ENCODE data around the gene NUP107.
"Not testable (repeated sequence)": the region's sequence is repeated elsewhere in the genome, so short reads cannot be mapped to it uniquely, and the experiment has no call there.

NUP107 gene

GRCh38 chr12:68686595-68687521 lies at the start of gene NUP107:
NUP107 (plus strand) TSS chr12:68686978; CDS start chr12:68687066, 88 bp downstream.
- no peaks in the 10 kb centered on the region for H3K9me3 ChIP-seq (ENCODE audit: insufficient read depth, low read depth, low read length)
- H3K27ac ChIP-seq (ENCODE audit: low read length), result peak within 1 kb of the TSS; percentile 70
- H3K27me3 ChIP-seq (ENCODE audit: insufficient read depth, low read length), result no peaks in the 10 kb centered on the region
- peaks cover 16% of the 10 kb centered on the region; the same call in 1 of the 2 replicates for H3K4me1 ChIP-seq (ENCODE audit: insufficient read depth, low read length)
- peak within 1 kb of the TSS; percentile 87 for H3K4me3 ChIP-seq (ENCODE audit: low read length)
- H3K36me3 ChIP-seq (ENCODE audit: insufficient read depth, low read depth, low read length), result peaks cover 26% of the 10 kb centered on the region
- H3K9ac ChIP-seq (ENCODE audit: low read depth, low read length), result peak within 1 kb of the TSS; percentile 92

GRCh38 chr12:68637439-68637838 lies 49.3 kb upstream of the NUP107 start:
- not testable (repeated sequence) for H3K9me3 ChIP-seq (ENCODE audit: insufficient read depth, low read depth, low read length); H3K9ac ChIP-seq (ENCODE audit: low read depth, low read length); H3K4me1 ChIP-seq (ENCODE audit: insufficient read depth, low read length); H3K36me3 ChIP-seq (ENCODE audit: insufficient read depth, low read depth, low read length); H3K27ac ChIP-seq (ENCODE audit: low read length); H3K4me3 ChIP-seq (ENCODE audit: low read length); H3K27me3 ChIP-seq (ENCODE audit: insufficient read depth, low read length)

DNA sequence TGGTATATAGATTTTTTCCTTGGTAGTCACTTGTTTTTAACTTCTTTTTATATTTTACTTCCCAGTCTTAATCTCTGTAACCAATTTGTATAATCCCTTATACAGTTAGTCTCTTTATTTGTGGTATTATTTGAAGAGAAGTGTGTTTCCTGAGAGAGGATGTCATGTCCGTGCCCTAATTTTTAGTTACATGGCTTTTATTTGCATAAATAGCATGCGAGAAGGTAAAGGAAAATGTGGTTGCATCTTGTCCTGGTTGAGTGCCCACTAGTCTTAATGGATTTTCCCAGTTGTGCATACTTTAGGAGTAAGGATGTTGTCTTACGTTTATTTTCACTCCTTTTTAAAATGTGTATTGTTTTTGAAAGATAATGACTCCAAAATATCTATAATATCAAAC lies 48.6 kb upstream of the NUP107 start:
- Histone ChIP-seq H3K4me3 (ENCODE audit: low read length) (no peak overlapping the region), H3K27me3 (ENCODE audit: insufficient read depth, low read length) (no peaks in the 10 kb centered on the region), H3K9me3 (ENCODE audit: insufficient read depth, low read depth, low read length) (no peaks in the 10 kb centered on the region), H3K9ac (ENCODE audit: low read depth, low read length) (no peak overlapping the region), H3K4me1 (ENCODE audit: insufficient read depth, low read length) (no peaks in the 10 kb centered on the region), H3K36me3 (ENCODE audit: insufficient read depth, low read depth, low read length) (no peaks in the 10 kb centered on the region; the same call in 1 of the 2 replicates), H3K27ac (ENCODE audit: low read length) (no peak overlapping the region)

GRCh38 chr12:68638721-68639395 lies 47.9 kb upstream of the NUP107 start:
- H3K4me1 ChIP-seq (ENCODE audit: insufficient read depth, low read length), result no peaks in the 10 kb centered on the region
- H3K27me3 ChIP-seq (ENCODE audit: insufficient read depth, low read length), result no peaks in the 10 kb centered on the region
- H3K9ac ChIP-seq (ENCODE audit: low read depth, low read length), result no peak overlapping the region
- H3K9me3 ChIP-seq (ENCODE audit: insufficient read depth, low read depth, low read length), result no peaks in the 10 kb centered on the region
- no peak overlapping the region for H3K4me3 ChIP-seq (ENCODE audit: low read length)
- H3K36me3 ChIP-seq (ENCODE audit: insufficient read depth, low read depth, low read length), result no peaks in the 10 kb centered on the region; the same call in 1 of the 2 replicates
- no peak overlapping the region for H3K27ac ChIP-seq (ENCODE audit: low read length)

GRCh38 chr12:68639396-68639767 lies 47.4 kb upstream of the NUP107 start:
- Histone ChIP-seq H3K9me3 (ENCODE audit: insufficient read depth, low read depth, low read length) (no peaks in the 10 kb centered on the region), H3K27ac (ENCODE audit: low read length) (no peak overlapping the region), H3K4me3 (ENCODE audit: low read length) (no peak overlapping the region), H3K27me3 (ENCODE audit: insufficient read depth, low read length) (no peaks in the 10 kb centered on the region), H3K36me3 (ENCODE audit: insufficient read depth, low read depth, low read length) (no peaks in the 10 kb centered on the region; the same call in 1 of the 2 replicates), H3K9ac (ENCODE audit: low read depth, low read length) (no peak overlapping the region), H3K4me1 (ENCODE audit: insufficient read depth, low read length) (no peaks in the 10 kb centered on the region)

GRCh38 chr12:68641138-68641537 lies 45.6 kb upstream of the NUP107 start:
- H3K4me1 ChIP-seq (ENCODE audit: insufficient read depth, low read length), result no peaks in the 10 kb centered on the region
- no peak overlapping the region for H3K9ac ChIP-seq (ENCODE audit: low read depth, low read length)
- H3K27ac ChIP-seq (ENCODE audit: low read length), result no peak overlapping the region

GRCh38 chr12:68646484-68646883 lies 40.3 kb upstream of the NUP107 start:
- H3K4me3 ChIP-seq (ENCODE audit: low read length), result no peak overlapping the region
- H3K27me3 ChIP-seq (ENCODE audit: insufficient read depth, low read length), result no peaks in the 10 kb centered on the region
- H3K4me1 ChIP-seq (ENCODE audit: insufficient read depth, low read length), result no peaks in the 10 kb centered on the region
- no peak overlapping the region for H3K27ac ChIP-seq (ENCODE audit: low read length)
- no peaks in the 10 kb centered on the region for H3K9me3 ChIP-seq (ENCODE audit: insufficient read depth, low read depth, low read length)
- peaks cover 20% of the 10 kb centered on the region for H3K36me3 ChIP-seq (ENCODE audit: insufficient read depth, low read depth, low read length)
- no peak overlapping the region for H3K9ac ChIP-seq (ENCODE audit: low read depth, low read length)

More at GRCh38 chr12:68641138-68641537, 45.6 kb upstream of the NUP107 start:
- Histone ChIP-seq H3K4me3 (ENCODE audit: low read length) (no peak overlapping the region), H3K36me3 (ENCODE audit: insufficient read depth, low read depth, low read length) (no peaks in the 10 kb centered on the region; the same call in 1 of the 2 replicates), H3K27me3 (ENCODE audit: insufficient read depth, low read length) (no peaks in the 10 kb centered on the region), H3K9me3 (ENCODE audit: insufficient read depth, low read depth, low read length) (no peaks in the 10 kb centered on the region)

DNA sequence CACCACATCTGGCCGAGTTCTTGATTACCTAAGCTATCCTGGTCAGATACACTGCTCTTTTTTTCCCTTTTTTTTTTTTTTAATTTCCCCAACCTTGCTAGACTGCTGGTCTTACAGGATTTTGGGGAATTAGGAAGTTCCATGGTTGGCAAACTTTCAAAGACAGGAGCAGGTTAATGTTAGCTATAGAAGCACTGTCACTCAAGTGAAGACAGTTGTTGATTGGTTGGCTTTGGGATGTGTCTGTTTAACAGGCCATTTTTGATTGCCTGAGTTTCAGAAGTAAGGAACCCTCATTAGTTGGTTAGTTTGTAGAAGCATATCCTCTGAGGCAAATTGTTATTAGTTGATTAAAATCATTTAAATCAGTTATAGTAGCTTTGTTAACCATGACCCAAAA lies 39.3 kb upstream of the NUP107 start:
- no peak overlapping the region for H3K27ac ChIP-seq (ENCODE audit: low read length)
- H3K9ac ChIP-seq (ENCODE audit: low read depth, low read length), result no peak overlapping the region
- peaks cover 31% of the 10 kb centered on the region for H3K36me3 ChIP-seq (ENCODE audit: insufficient read depth, low read depth, low read length)
- no peaks in the 10 kb centered on the region for H3K9me3 ChIP-seq (ENCODE audit: insufficient read depth, low read depth, low read length)
- no peak overlapping the region for H3K4me3 ChIP-seq (ENCODE audit: low read length)
- H3K4me1 ChIP-seq (ENCODE audit: insufficient read depth, low read length), result no peaks in the 10 kb centered on the region
- H3K27me3 ChIP-seq (ENCODE audit: insufficient read depth, low read length), result no peaks in the 10 kb centered on the region

GRCh38 chr12:68648179-68648578 lies 38.6 kb upstream of the NUP107 start:
- Histone ChIP-seq H3K4me3 (ENCODE audit: low read length) (no peak overlapping the region), H3K9me3 (ENCODE audit: insufficient read depth, low read depth, low read length) (no peaks in the 10 kb centered on the region), H3K27ac (ENCODE audit: low read length) (no peak overlapping the region), H3K36me3 (ENCODE audit: insufficient read depth, low read depth, low read length) (peaks cover 37% of the 10 kb centered on the region), H3K4me1 (ENCODE audit: insufficient read depth, low read length) (no peaks in the 10 kb centered on the region), H3K9ac (ENCODE audit: low read depth, low read length) (no peak overlapping the region), H3K27me3 (ENCODE audit: insufficient read depth, low read length) (no peaks in the 10 kb centered on the region)

DNA sequence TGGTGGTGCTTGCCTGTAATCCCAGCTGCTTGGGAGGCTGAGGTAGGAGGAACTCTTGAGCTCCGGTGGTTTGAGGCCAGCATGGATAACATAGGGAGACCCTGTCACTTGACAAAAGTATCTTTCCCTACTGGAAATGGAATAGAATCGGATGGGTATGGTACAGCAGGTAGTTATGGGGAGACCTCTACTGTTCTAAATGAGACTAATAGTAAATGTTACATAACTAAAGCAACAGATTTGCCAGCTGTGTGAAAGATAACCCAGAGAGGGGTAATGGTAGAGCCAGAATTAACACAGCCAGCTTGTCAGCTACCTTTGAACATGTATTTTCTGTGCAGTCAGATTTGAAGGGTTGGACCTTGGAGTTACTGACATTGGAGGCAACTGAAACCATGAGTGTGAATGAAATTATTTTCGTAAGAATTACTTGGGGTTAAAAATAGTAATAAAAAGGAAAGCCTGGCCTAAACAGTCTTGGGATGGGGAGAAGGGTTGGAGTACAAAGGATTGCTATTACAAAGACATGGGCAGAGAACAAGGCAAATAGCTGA lies 21.7 kb upstream of the NUP107 start:
- Histone ChIP-seq H3K27me3 (ENCODE audit: insufficient read depth, low read length) (no peaks in the 10 kb centered on the region), H3K36me3 (ENCODE audit: insufficient read depth, low read depth, low read length) (peaks cover 14% of the 10 kb centered on the region), H3K4me3 (ENCODE audit: low read length) (no peak overlapping the region), H3K4me1 (ENCODE audit: insufficient read depth, low read length) (no peaks in the 10 kb centered on the region; the same call in 1 of the 2 replicates), H3K9me3 (ENCODE audit: insufficient read depth, low read depth, low read length) (no peaks in the 10 kb centered on the region), H3K9ac (ENCODE audit: low read depth, low read length) (no peak overlapping the region), H3K27ac (ENCODE audit: low read length) (no peak overlapping the region)

- no peaks in the 10 kb centered on the region; the same call in 1 of the 2 replicates for H3K4me1 ChIP-seq (ENCODE audit: insufficient read depth, low read length)
- no peak overlapping the region for H3K9ac ChIP-seq (ENCODE audit: low read depth, low read length)
- no peaks in the 10 kb centered on the region for H3K27me3 ChIP-seq (ENCODE audit: insufficient read depth, low read length)
- no peak overlapping the region for H3K27ac ChIP-seq (ENCODE audit: low read length)
- H3K9me3 ChIP-seq (ENCODE audit: insufficient read depth, low read depth, low read length), result no peaks in the 10 kb centered on the region
- no peaks in the 10 kb centered on the region for H3K36me3 ChIP-seq (ENCODE audit: insufficient read depth, low read depth, low read length)
- H3K4me3 ChIP-seq (ENCODE audit: low read length), result no peak overlapping the region
Observed at GRCh38 chr12:68667291-68667690, 19.5 kb upstream of the NUP107 start.
